Esophagus (tissue), 2 donors: ENCODE data around the gene EML3. TPM values are rescaled to one million over a fixed set of nuclear protein-coding genes. Genes with fewer than 3 reads are reported as not detected.

Experiments
- H3K27ac ChIP-seq, 2 donors: one replicate each; pipeline ENCODE4 v1.5.1; 2013; ENCODE audit warnings: low read depth in 2 of 2, mild to moderate bottlenecking in 2 of 2, inconsistent platforms in 1 of 2, low read length in 1 of 2, moderate library complexity in 1 of 2
- H3K27me3 ChIP-seq, 2 donors: one replicate each; pipeline ENCODE4 v1.6.1; 2013; ENCODE audit warnings: low read length in 2 of 2, control low read depth in 1 of 2, mild to moderate bottlenecking in 1 of 2; ENCODE audit not compliant: insufficient read depth in 2 of 2, control insufficient read depth in 1 of 2
- H3K36me3 ChIP-seq, 2 donors: one replicate each; pipeline ENCODE4 v1.6.1; 2013; ENCODE audit warnings: low read length in 1 of 2; ENCODE audit not compliant: control insufficient read depth in 2 of 2, insufficient read depth in 2 of 2
- H3K4me1 ChIP-seq, 2 donors: one replicate each; pipeline ENCODE4 v1.6.1; 2013; ENCODE audit warnings: low read length in 1 of 2; ENCODE audit not compliant: control insufficient read depth in 2 of 2, insufficient read depth in 2 of 2
- H3K4me3 ChIP-seq, 2 donors: one replicate each; pipeline ENCODE4 v1.5.1; 2013; ENCODE audit warnings: low read length in 2 of 2, mild to moderate bottlenecking in 2 of 2, low read depth in 1 of 2, moderate library complexity in 1 of 2
- H3K9me3 ChIP-seq, 2 donors: one replicate each; pipeline ENCODE4 v1.6.1; 2013; ENCODE audit warnings: mild to moderate bottlenecking in 2 of 2, low read depth in 1 of 2, low read length in 1 of 2, moderate library complexity in 1 of 2; ENCODE audit not compliant: control insufficient read depth in 2 of 2, insufficient read depth in 1 of 2
- WGBS, 2 donors: extraction: QIAGEN DNeasy Blood & Tissue Kit; methylation state at CpG; one replicate each; pipeline ENCODE4 v1.1.7; 2013; 5-methylcytosine and 5-hydroxymethylcytosine counted together
- polyA plus RNA-seq, 2 donors: library from polyadenylated mRNA; stranded (reverse); fragments of 200-250 nt; gene quantifications; one replicate each; pipeline ENCODE4 v1.2.3, GENCODE V29; 2013
- donor health status: healthy with polysubstance abuse.
- donor health status: Bipolar disorder and iron deficiency.

Gene EML3
- polyA plus RNA-seq, 2 donors = 79.0 to 107 TPM

DNA sequence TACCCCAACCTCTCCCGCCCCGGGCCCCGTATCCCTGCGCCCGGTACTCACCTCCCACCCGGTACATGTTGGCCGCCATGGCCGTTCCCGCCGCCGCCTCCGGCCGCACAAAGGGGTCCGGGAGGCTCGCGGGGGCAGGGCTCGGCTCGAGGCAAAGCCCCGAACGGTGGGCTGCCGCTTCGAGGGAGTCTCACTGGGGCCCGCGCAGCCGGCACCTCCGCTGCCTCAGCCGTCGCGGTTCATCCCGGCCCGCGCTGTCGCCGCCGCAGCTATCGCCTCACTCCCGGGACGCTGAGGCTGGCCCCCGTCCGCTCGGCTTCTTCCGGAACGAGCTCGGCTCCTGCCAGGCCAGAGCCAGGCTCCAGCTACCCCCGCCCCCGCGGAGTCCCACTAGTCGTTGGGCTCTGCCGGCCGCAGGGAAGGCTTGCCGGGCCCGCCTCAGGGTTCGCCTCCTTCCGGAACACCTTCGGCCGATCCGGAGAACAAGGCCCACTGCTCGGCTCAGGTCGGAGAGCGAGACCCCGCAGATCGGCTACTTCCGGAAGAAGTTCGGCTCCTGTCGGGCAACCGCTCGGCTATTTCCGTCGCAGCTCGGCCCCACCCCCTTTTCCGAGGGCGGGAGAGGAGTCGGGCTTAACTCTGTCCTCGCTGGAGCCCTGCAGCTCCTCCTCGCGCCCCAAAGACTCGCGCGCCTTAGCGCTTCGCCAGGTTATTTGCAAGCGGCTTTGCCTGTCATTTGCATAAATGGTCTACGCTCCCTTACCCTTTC, 11.0 kb downstream of the EML3 start, which contains the start of gene MTA2:
TSS of gene MTA2 (minus strand) at position 494 of the 769 bp plus-strand sequence. CDS start at position 79, 415 bp downstream.
- 0 to 1% methylated on average over 62 to 83 of the region's 83 CpGs for WGBS, 2 donors
- peak within 1 kb of the TSS; percentile 82 to 97 for H3K4me3 ChIP-seq
- H3K27me3 ChIP-seq = no peaks in the 10 kb centered on the region
- peaks cover 2 to 6% of the 10 kb centered on the region in 2 donors for H3K4me1 ChIP-seq
- H3K36me3 ChIP-seq = peaks cover 5 to 34% of the 10 kb centered on the region in 2 donors
- peak within 1 kb of the TSS; percentile 91 to 99 for H3K27ac ChIP-seq
- no peaks in the 10 kb centered on the region for H3K9me3 ChIP-seq

DNA sequence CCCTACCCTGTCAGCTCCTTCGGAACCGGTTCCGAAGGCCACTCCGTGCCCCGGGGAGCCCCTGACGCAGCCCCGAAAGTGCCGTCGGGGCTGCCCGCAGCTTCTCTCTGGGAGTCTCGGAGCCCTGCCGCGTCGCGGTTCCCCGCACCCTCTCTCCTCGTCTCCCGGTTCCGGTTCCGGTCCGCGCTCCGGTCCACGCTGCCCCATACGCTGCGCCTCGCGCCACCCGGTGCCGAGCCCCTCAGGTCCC, 11.5 kb downstream of the EML3 start:
- H3K4me1 ChIP-seq = peaks cover 2 to 6% of the 10 kb centered on the region in 2 donors
- peak overlapping the region; percentile 91 to 99 for H3K27ac ChIP-seq
- peaks cover 5 to 38% of the 10 kb centered on the region in 2 donors for H3K36me3 ChIP-seq

DNA sequence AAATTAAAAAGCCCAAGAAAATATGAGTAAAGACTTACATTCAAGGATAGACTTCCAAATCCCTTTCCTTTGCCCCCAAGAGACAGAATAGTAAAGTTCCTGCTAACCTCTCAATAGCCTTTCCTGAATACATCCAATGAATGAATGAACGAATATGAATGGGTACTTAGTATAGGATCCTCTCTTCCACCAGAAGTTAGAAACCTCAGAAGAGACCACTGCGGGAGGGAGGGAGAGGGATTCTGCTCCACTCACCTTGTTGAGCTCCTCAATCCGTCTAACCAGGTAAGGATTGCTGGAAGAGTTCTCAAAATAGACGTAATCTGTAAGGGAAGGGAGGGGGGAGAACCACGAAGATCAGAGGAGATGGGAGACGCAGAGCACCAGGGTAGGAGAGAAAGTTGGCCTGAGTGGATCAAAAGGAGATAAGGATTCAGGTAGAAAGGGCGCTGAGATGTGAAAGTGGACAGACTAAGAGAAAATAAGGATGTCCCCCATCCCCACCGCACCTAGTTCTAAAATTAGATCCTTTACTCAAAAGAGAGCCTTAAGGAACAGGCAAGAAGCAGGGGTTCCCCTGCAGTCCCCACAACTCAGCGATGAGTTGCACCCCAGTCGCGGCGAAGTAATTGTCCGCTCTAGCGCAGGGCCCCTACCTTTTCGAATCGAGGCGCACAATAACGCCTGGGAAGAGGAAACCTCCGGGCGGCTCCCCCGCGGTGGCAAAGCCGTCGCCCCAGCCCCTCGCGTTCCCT, 12.0 kb downstream of the EML3 start:
- Histone ChIP-seq H3K4me3 (peak overlapping the region; percentile 82 to 97), H3K4me1 (peaks cover 2 to 6% of the 10 kb centered on the region in 2 donors), H3K27me3 (no peaks in the 10 kb centered on the region), H3K36me3 (peaks cover 8 to 38% of the 10 kb centered on the region in 2 donors), H3K27ac (peak overlapping the region; percentile 91 to 99), H3K9me3 (no peaks in the 10 kb centered on the region)
- WGBS, 2 donors = 1 to 2% methylated on average over 26 of the region's 26 CpGs

More for the DNA sequence above, 11.5 kb downstream of the EML3 start:
- Histone ChIP-seq H3K27me3 (no peaks in the 10 kb centered on the region), H3K9me3 (no peaks in the 10 kb centered on the region), H3K4me3 (peak overlapping the region; percentile 82 to 97)
- WGBS, 2 donors = 0% methylated on average over 30 of the region's 30 CpGs

DNA sequence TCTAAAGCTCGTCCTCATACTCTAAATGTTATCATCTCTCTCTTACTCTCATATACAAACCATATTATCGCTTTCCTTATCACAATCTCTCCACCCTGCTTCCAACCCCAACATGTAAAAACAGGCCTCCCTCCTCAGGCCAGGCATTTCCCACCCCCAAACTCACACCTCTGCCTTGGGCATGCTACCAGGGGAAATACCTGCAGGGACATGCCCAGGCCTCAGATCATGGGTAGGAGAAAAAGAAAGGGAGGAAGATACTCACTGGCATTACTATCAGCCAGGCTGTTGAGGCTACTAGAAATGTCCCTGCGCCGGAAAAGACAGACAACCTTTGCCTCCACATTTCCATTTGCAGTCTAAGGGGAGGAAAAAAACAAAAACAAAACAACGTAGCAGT, 12.7 kb downstream of the EML3 start:
- Histone ChIP-seq H3K27me3 (no peaks in the 10 kb centered on the region), H3K9me3 (no peaks in the 10 kb centered on the region), H3K4me1 (peaks cover 2 to 6% of the 10 kb centered on the region in 2 donors), H3K4me3 (peak overlapping the region; percentile 0 to 82), H3K36me3 (peaks cover 9 to 40% of the 10 kb centered on the region in 2 donors), H3K27ac (peak overlapping the region; percentile 82 to 91)
- whole genome bisulfite sequencing, 2 donors = 19 to 23% methylated on average over 5 of the region's 5 CpGs

GRCh38 chr11:62599069-62599696, 13.4 kb downstream of the EML3 start:
- H3K27me3 ChIP-seq = no peaks in the 10 kb centered on the region
- no peaks in the 10 kb centered on the region for H3K9me3 ChIP-seq
- H3K36me3 ChIP-seq = peaks cover 9 to 45% of the 10 kb centered on the region in 2 donors
- WGBS, 2 donors = 25 to 33% methylated on average over 7 of the region's 7 CpGs
- H3K4me3 ChIP-seq = peak overlapping the region in 1 of 2 donors; percentile 82
- peak overlapping the region; percentile 82 to 91 for H3K27ac ChIP-seq
- H3K4me1 ChIP-seq = peaks cover 2 to 6% of the 10 kb centered on the region in 2 donors

DNA sequence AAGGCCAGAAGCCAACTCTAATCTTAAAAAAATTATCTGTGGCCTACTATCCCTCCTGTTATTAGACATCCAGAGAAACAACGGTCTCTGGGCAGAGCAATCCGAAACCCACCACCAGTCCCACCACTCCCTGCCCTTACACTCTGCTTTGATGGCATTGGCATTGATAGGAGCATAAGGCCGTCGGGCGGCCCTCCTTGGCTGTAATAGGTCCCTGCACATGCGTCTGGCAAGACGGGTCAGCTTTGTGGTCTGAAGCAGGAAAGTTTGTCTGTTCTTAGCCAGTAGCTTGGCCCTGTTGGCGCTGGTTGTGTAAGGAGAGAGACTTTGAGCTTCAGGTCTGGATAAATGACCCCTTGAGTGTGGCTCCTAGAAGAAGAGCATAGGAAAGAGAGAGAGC, 17.5 kb downstream of the EML3 start:
- Histone ChIP-seq H3K27me3 (no peaks in the 10 kb centered on the region), H3K36me3 (peaks cover 9 to 47% of the 10 kb centered on the region in 2 donors), H3K27ac (no peak overlapping the region), H3K9me3 (no peaks in the 10 kb centered on the region), H3K4me3 (no peak overlapping the region), H3K4me1 (peaks cover 2 to 7% of the 10 kb centered on the region in 2 donors)
- 88% methylated on average over 8 of the region's 8 CpGs for WGBS, 2 donors

GRCh38 chr11:62593434-62594044, 19.0 kb downstream of the EML3 start:
- Histone ChIP-seq H3K36me3 (peaks cover 9 to 46% of the 10 kb centered on the region in 2 donors), H3K4me1 (peaks cover 2 to 4% of the 10 kb centered on the region in 2 donors), H3K27ac (peak overlapping the region in 1 of 2 donors; percentile 58), H3K27me3 (no peaks in the 10 kb centered on the region), H3K9me3 (no peaks in the 10 kb centered on the region), H3K4me3 (no peak overlapping the region)
- WGBS, 2 donors = 54 to 57% methylated on average over 13 of the region's 13 CpGs

DNA sequence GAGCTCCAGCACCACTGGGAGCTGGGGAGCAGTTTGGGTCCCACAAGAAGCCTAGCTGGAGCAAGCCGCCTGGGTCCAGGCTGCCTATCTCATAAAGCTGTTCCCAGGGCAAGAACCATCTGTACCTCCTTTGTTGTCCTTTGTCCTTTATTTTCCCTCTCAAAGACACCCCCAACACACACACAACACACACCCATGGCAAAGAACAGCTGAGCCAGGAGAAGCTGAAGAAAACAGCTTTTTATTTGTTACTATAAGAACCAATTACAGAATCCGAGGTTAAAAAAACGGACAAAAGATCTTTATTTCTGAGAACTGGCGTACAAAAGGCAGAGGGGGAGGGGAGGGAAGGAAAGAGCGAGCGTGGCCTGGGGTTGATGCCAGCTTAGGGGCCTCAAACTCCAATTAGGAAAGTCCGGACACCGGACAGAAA, 19.6 kb downstream of the EML3 start:
- no peaks in the 10 kb centered on the region for H3K27me3 ChIP-seq
- H3K27ac ChIP-seq = peak overlapping the region; percentile 93 to 99
- H3K4me1 ChIP-seq = peaks cover 2 to 4% of the 10 kb centered on the region in 2 donors
- no peaks in the 10 kb centered on the region for H3K9me3 ChIP-seq
- H3K36me3 ChIP-seq = peaks cover 9 to 43% of the 10 kb centered on the region in 2 donors
- 74% methylated on average over 8 of the region's 8 CpGs for WGBS, 2 donors
- no peak overlapping the region for H3K4me3 ChIP-seq
